HepG2 (cell line): ENCODE data around the gene SSH3.

ENCODE experiments used
- ATF1 ChIP-seq: IDR thresholded peaks from 2 replicates; pipeline ENCODE4 v1.6.1; 2016; ENCODE audit warnings: mild to moderate bottlenecking, control low read depth
- BRCA1 ChIP-seq: sonication (generic); formaldehyde crosslinking; IDR thresholded peaks from 2 replicates; pipeline ENCODE4 v1.4.0; 2020; ENCODE audit warnings: missing genetic modification reagents
- CTCF ChIP-seq: sonication (generic); formaldehyde crosslinking; IDR thresholded peaks from 2 replicates; pipeline ENCODE4 v1.5.0; 2020; ENCODE audit warnings: mild to moderate bottlenecking, missing genetic modification reagents, moderate library complexity
- ESRRA ChIP-seq: sonication (generic); formaldehyde crosslinking; IDR thresholded peaks from 2 replicates; pipeline ENCODE4 v1.5.1; 2020; ENCODE audit warnings: mild to moderate bottlenecking, low read depth, missing genetic modification reagents
- GTF2F1 ChIP-seq: fragments of 150-350 bp; IDR thresholded peaks from 2 replicates; pipeline ENCODE4 v1.6.1; 2014; ENCODE audit warnings: low read length
- RAD21 ChIP-seq: fragments of 450-650 bp; formaldehyde crosslinking; IDR thresholded peaks from 2 replicates; pipeline ENCODE4 v1.5.0; 2020; ENCODE audit warnings: mild to moderate bottlenecking
- SMC3 ChIP-seq: IDR thresholded peaks from 2 replicates; pipeline ENCODE4 v1.6.1; 2011; ENCODE audit warnings: low read length, improper control_type of control experiment
- ZFP37 ChIP-seq: sonication (generic); formaldehyde crosslinking; IDR thresholded peaks from 2 replicates; pipeline ENCODE4 v1.4.0; 2020; ENCODE audit warnings: missing genetic modification reagents, borderline replicate concordance
- ZNF292 ChIP-seq: sonication (generic); formaldehyde crosslinking; IDR thresholded peaks from 2 replicates; pipeline ENCODE4 v1.8.1; 2022; ENCODE audit warnings: mild to moderate bottlenecking, low read depth, missing genetic modification reagents, borderline replicate concordance
- TF ChIP-seq, protein P1 (sequence below): sonication (generic); formaldehyde crosslinking; IDR thresholded peaks from 2 replicates; pipeline ENCODE4 v1.8.0; 2022; ENCODE audit warnings: low read depth, missing genetic modification reagents

GRCh38 chr11:67276781-67277230, 26.5 kb upstream of the SSH3 start:
- TF ChIP-seq ATF1 (CRISPR knock-in tag): no peak
- no peak for TF ChIP-seq ZNF292 (CRISPR knock-in tag)
- no peak for TF ChIP-seq BRCA1
- TF ChIP-seq GTF2F1: no peak
- TF ChIP-seq, protein P1, sequence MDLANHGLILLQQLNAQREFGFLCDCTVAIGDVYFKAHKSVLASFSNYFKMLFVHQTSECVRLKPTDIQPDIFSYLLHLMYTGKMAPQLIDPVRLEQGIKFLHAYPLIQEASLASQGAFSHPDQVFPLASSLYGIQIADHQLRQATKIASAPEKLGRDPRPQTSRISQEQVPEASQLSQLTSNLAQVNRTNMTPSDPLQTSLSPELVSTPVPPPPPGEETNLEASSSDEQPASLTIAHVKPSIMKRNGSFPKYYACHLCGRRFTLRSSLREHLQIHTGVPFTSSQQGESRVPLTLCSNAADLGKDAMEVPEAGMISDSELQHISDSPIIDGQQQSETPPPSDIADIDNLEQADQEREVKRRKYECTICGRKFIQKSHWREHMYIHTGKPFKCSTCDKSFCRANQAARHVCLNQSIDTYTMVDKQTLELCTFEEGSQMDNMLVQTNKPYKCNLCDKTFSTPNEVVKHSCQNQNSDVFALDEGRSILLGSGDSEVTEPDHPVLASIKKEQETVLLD (CRISPR knock-in tag): no peak
- no peak for TF ChIP-seq SMC3
- no peak for TF ChIP-seq CTCF (CRISPR knock-in tag)
- TF ChIP-seq ZFP37: no peak
- no peak for TF ChIP-seq RAD21 (CRISPR knock-in tag)
- TF ChIP-seq ESRRA (CRISPR knock-in tag): no peak
